Stimulated activated CD4-positive, alpha-beta T cell treated with anti-CD3 and anti-CD28 coated beads, Interleukin-12 subunit alpha, Interleukin-12 subunit beta, amount 100 ng/mL, for 4 hours (primary cell): ENCODE results near the gene ATAD3C.
"Not testable (repeated sequence)": the region's sequence is repeated elsewhere in the genome, so short reads cannot be mapped to it uniquely, and the experiment has no call there.

ENCODE experiments used
- DNase-seq: peaks from one replicate; pipeline ENCODE4 v3.0.0-alpha.2; 2020

ATAD3C gene

GRCh38 chr1:1449099-1449739, at the start of gene ATAD3C:
ATAD3C (plus strand) TSS chr1:1449689; CDS start chr1:1450684, 995 bp downstream.
- DNase-seq = no peak

- DNase-seq = no peak
Observed at GRCh38 chr1:1399872-1400575, 49.5 kb upstream of the ATAD3C start.

- DNase-seq = no peak
Observed at GRCh38 chr1:1400576-1401456, 48.7 kb upstream of the ATAD3C start.

GRCh38 chr1:1401457-1402010, 48.0 kb upstream of the ATAD3C start:
- DNase-seq = no peak

GRCh38 chr1:1402072-1402900, 47.2 kb upstream of the ATAD3C start:
- no peak for DNase-seq

GRCh38 chr1:1402901-1403392, 46.5 kb upstream of the ATAD3C start:
- DNase-seq = not testable (repeated sequence)

- no peak for DNase-seq
Observed at GRCh38 chr1:1403653-1404052, 45.8 kb upstream of the ATAD3C start.

GRCh38 chr1:1406101-1406820, 43.2 kb upstream of the ATAD3C start:
- DNase-seq = no peak

GRCh38 chr1:1406821-1407635, 42.5 kb upstream of the ATAD3C start, which contains the start of gene MRPL20:
MRPL20 (minus strand) TSS chr1:1407293; CDS start chr1:1407217, 76 bp downstream.
- peak; percentile 95 for DNase-seq

GRCh38 chr1:1407636-1408318, 41.7 kb upstream of the ATAD3C start:
- no peak for DNase-seq

GRCh38 chr1:1410238-1410637, 39.3 kb upstream of the ATAD3C start:
- not testable (repeated sequence) for DNase-seq

- no peak for DNase-seq
Observed at GRCh38 chr1:1411626-1412025, 37.9 kb upstream of the ATAD3C start.

GRCh38 chr1:1412311-1412902, 37.1 kb upstream of the ATAD3C start:
- not testable (repeated sequence) for DNase-seq

GRCh38 chr1:1415751-1416150, 33.7 kb upstream of the ATAD3C start:
- no peak for DNase-seq

GRCh38 chr1:1417396-1417795, 32.1 kb upstream of the ATAD3C start:
- DNase-seq = not testable (repeated sequence)

- not testable (repeated sequence) for DNase-seq
Observed at GRCh38 chr1:1417825-1418463, 31.5 kb upstream of the ATAD3C start.

- no peak for DNase-seq
Observed at GRCh38 chr1:1418464-1419362, 30.8 kb upstream of the ATAD3C start.

- DNase-seq = no peak
Observed at GRCh38 chr1:1419363-1419812, 30.1 kb upstream of the ATAD3C start.
